Karpas-422 (cell line): ENCODE data around the gene PLD4. TPM values are rescaled to one million over a fixed set of nuclear protein-coding genes. Genes with fewer than 3 reads are reported as not detected.

Source experiments
- total RNA-seq: library from RNA; depleted of rRNA; stranded (reverse); fragments of >200 nt; shearing (Covaris generic); gene quantifications from 2 replicates; pipeline ENCODE4 v1.2.3, GENCODE V29; 2014; ENCODE audit warnings: low replicate concordance; rRNA removed

The PLD4 gene
- total RNA-seq, 1 experiment from 2014 or later, result 146 TPM

Other genes with a start within 250 kb of the PLD4 start
- 2.3 and 4.4 TPM in 2 replicates for gene INF2, start 235.3 kb upstream of the PLD4 start, total RNA-seq
- 2.8 and 5.3 TPM in 2 replicates for gene ADSS1, start 200.7 kb upstream of the PLD4 start, total RNA-seq
- 68.1 and 212 TPM in 2 replicates for gene SIVA1, start 171.7 kb upstream of the PLD4 start, total RNA-seq
- 70.4 and 127 TPM in 2 replicates for gene AKT1, start 129.1 kb upstream of the PLD4 start, total RNA-seq
- gene ZBTB42, start 123.8 kb upstream of the PLD4 start, total RNA-seq, result 0.45 and 2.6 TPM in 2 replicates
- gene CEP170B, start 59.6 kb upstream of the PLD4 start, total RNA-seq, result 0.56 and 0.94 TPM in 2 replicates
- under 0.01 TPM in 1 of 2 replicates, not detected in the other for gene AHNAK2, start 53.5 kb downstream of the PLD4 start, total RNA-seq
- 9.4 and 14.5 TPM in 2 replicates for gene CLBA1, start 60.9 kb downstream of the PLD4 start, total RNA-seq
- 25.2 and 33.5 TPM in 2 replicates for gene CDCA4, start 96.2 kb downstream of the PLD4 start, total RNA-seq
- gene GPR132, start 140.6 kb downstream of the PLD4 start, total RNA-seq, result not detected in 2 replicates
- 0.29 TPM in 1 of 2 replicates, not detected in the other for gene JAG2, start 243.9 kb downstream of the PLD4 start, total RNA-seq